Liver (tissue), 3 donors: ENCODE results near the gene AMHR2.

Source experiments
- CTCF ChIP-seq: fragments of 150-350 bp; IDR thresholded peaks from 2 replicates; pipeline ENCODE4 v1.5.1; 2017; ENCODE audit warnings: improper control_type of control experiment, low read depth, low read length; ENCODE audit not compliant: missing input control
- GABPA ChIP-seq, 2 donors: IDR thresholded peaks in 1 of 2; conservative IDR thresholded peaks in 1 of 2; 2 replicates each; pipeline ENCODE4 v1.6.1; 2016; ENCODE audit warnings: antibody characterized with exemption in 2 of 2, mild to moderate bottlenecking in 1 of 2, moderate library complexity in 1 of 2
- REST ChIP-seq: IDR thresholded peaks from 2 replicates; pipeline ENCODE4 v1.6.1; 2016; ENCODE audit warnings: antibody characterized with exemption, mild to moderate bottlenecking
- RXRA ChIP-seq, 2 donors: IDR thresholded peaks; 2 replicates each; pipeline ENCODE4 v1.6.1; 2017 to 2018; ENCODE audit warnings: antibody characterized with exemption in 2 of 2, mild to moderate bottlenecking in 1 of 2
- YY1 ChIP-seq: IDR thresholded peaks from 2 replicates; pipeline ENCODE4 v1.6.1; 2016; ENCODE audit warnings: antibody characterized with exemption, mild to moderate bottlenecking
- donor health status: healthy.
- donor health status: healthy.

GRCh38 chr12:53474077-53474476 lies 50.4 kb downstream of the AMHR2 start:
- no peak for TF ChIP-seq REST
- TF ChIP-seq CTCF: no peak
- TF ChIP-seq RXRA (IDR thresholded peaks at IDR 0.05): no peak
- no peak for TF ChIP-seq GABPA (IDR thresholded peaks at IDR 0.05 in 1 of 2, conservative IDR thresholded peaks at IDR 0.05 in 1 of 2)
- no peak for TF ChIP-seq YY1
